ENCODE measurements around the gene MSL3B.

- TF ChIP-seq SIN3A (IDR thresholded peaks at IDR 0.05; ENCODE audit: low read depth) (no peak), POLR2A (IDR thresholded peaks at IDR 0.05; ENCODE audit: borderline replicate concordance, extremely low read depth, insufficient read depth, insufficient read length) (no peak), CTCF (IDR thresholded peaks at IDR 0.05 in 2 of 3, conservative IDR thresholded peaks at IDR 0.05 in 1 of 3; ENCODE audit: borderline replicate concordance in 1 of 3, insufficient read depth in 1 of 3, low read depth in 2 of 3, low read length in 2 of 3) (no peak), CEBPB (IDR thresholded peaks at IDR 0.05; ENCODE audit: low read depth) (no peak), ZNF274 (IDR thresholded peaks at IDR 0.05; ENCODE audit: low read depth, low read length) (no peak), EZH2 (IDR thresholded peaks at IDR 0.05) (no peak), MAX (IDR thresholded peaks at IDR 0.05) (no peak), ELF1 (IDR thresholded peaks at IDR 0.05; ENCODE audit: borderline replicate concordance, low read depth) (no peak), TCF7L2 (IDR thresholded peaks at IDR 0.05; ENCODE audit: borderline replicate concordance, extremely low read depth, insufficient read depth, insufficient read length) (no peak), REST (IDR thresholded peaks at IDR 0.05; ENCODE audit: low read depth) (no peak), FOSL1 (IDR thresholded peaks at IDR 0.05; ENCODE audit: low read depth) (no peak), POLR2AphosphoS5 (IDR thresholded peaks at IDR 0.05; ENCODE audit: low read depth, low read length) (no peak)
Measured at GRCh38 chr2:233844836-233845235, 23.4 kb downstream of the MSL3B start.

Data from HCT116 (cell line).